Panc1 (cell line): ENCODE measurements around the gene NOS2. TPM values are rescaled to one million over a fixed set of nuclear protein-coding genes. Genes with fewer than 3 reads are reported as not detected.
"Not testable (repeated sequence)": the region's sequence is repeated elsewhere in the genome, so short reads cannot be mapped to it uniquely, and the experiment has no call there.

Experiments
- ATAC-seq: fragments of 200-7000 bp; cut with Tn5 transposase; 2 replicates; pipeline ENCODE4 v1.9.1; 2020; ENCODE audit warnings: mild to moderate bottlenecking, moderate library complexity
- BruUV-seq: library from RNA; stranded (reverse); fragments of 400-500 nt; replicated peaks from 2 replicates; lab custom pipeline; 2021; lab: Mats Ljungman, UMichigan
- CTCF ChIA-PET: fragments of 300-600 bp; sonication (Branson Sonifier 250); formaldehyde crosslinking; loops from one replicate; lab custom pipeline; 2022; ENCODE audit warnings: antibody characterized with exemption; lab: Charles Lee
- POLR2A ChIA-PET: fragments of 300-600 bp; sonication (Branson Sonifier 250); formaldehyde crosslinking; loops from one replicate; lab custom pipeline; 2022; ENCODE audit warnings: antibody characterized with exemption; lab: Charles Lee
- DNase-seq: peaks from one replicate; pipeline ENCODE4 v3.0.0-alpha.2; 2010; ENCODE audit warnings: low read depth, low spot score
- H3K27ac ChIP-seq: 2 replicates; pipeline ENCODE4 v1.5.1; 2011; ENCODE audit warnings: mild to moderate bottlenecking, low read length, inconsistent platforms
- H3K27me3 ChIP-seq: fragments of 200-500 bp; sonication (Bioruptor generic); 2 replicates; pipeline ENCODE4 v1.6.0; 2014; ENCODE audit warnings: low read length, inconsistent platforms; ENCODE audit not compliant: control insufficient read depth, insufficient read depth
- H3K36me3 ChIP-seq: fragments of 200-500 bp; sonication (Bioruptor generic); 2 replicates; pipeline ENCODE4 v1.5.1; 2014; ENCODE audit warnings: inconsistent platforms, mild to moderate bottlenecking, low read length, moderate library complexity; ENCODE audit not compliant: control insufficient read depth, insufficient read depth
- H3K4me1 ChIP-seq: 2 replicates; pipeline ENCODE4 v1.5.1; 2011; ENCODE audit warnings: inconsistent platforms, mild to moderate bottlenecking, low read length, moderate library complexity; ENCODE audit not compliant: control insufficient read depth, insufficient read depth
- H3K4me3 ChIP-seq, 2 experiments: 2 replicates each; pipeline ENCODE4 v1.5.1; 2011 to 2012; ENCODE audit warnings: low read depth in 2 of 2, low read length in 2 of 2, mild to moderate bottlenecking in 2 of 2, inconsistent platforms in 1 of 2, moderate library complexity in 1 of 2
- H3K9me3 ChIP-seq: fragments of 200-500 bp; sonication (Bioruptor generic); 2 replicates; pipeline ENCODE4 v1.5.1; 2014; ENCODE audit warnings: low read depth, mild to moderate bottlenecking, inconsistent platforms, low read length, moderate library complexity; ENCODE audit not compliant: control insufficient read depth, insufficient read depth
- CTCF ChIP-seq: fragments of 450-650 bp; IDR thresholded peaks from 2 replicates; pipeline ENCODE4 v1.5.1; 2017; ENCODE audit warnings: mild to moderate bottlenecking
- POLR2AphosphoS5 ChIP-seq: IDR thresholded peaks from 2 replicates; pipeline ENCODE4 v1.6.1; 2012; ENCODE audit warnings: mild to moderate bottlenecking, low read depth, low read length, moderate library complexity
- SIN3A ChIP-seq: IDR thresholded peaks from 2 replicates; pipeline ENCODE4 v1.6.1; 2012; ENCODE audit warnings: low read depth, mild to moderate bottlenecking, low read length, moderate library complexity, borderline replicate concordance; ENCODE audit not compliant: insufficient read depth
- TCF7L2 ChIP-seq: IDR thresholded peaks from 2 replicates; pipeline ENCODE4 v1.6.1; 2011; ENCODE audit warnings: mild to moderate bottlenecking, low read depth, low read length, inconsistent platforms
- in situ Hi-C: cut with HindIII; loops from 2 replicates; pipeline ENCODE4 v1.10.0; 2016; ENCODE audit warnings: low sequenced_read_pairs, low pct_unique_long_range_greater_than_20kb
- intact Hi-C: fragments of 100-400 bp; cut with micrococcal nuclease; formaldehyde crosslinking; loops from one replicate; pipeline ENCODE4 v1.10.0; 2022; ENCODE audit not compliant: unreplicated experiment
- total RNA-seq: library from RNA; stranded (reverse); gene quantifications from one replicate; pipeline ENCODE4 v1.2.1, GENCODE V29; 2021; ENCODE audit not compliant: unreplicated experiment
- TF ChIP-seq, protein P1 (sequence below), 2 experiments: IDR thresholded peaks; 2 replicates each; pipeline ENCODE4 v1.6.1; 2011 to 2012; ENCODE audit warnings: low read depth in 2 of 2, control low read depth in 1 of 2, low read length in 1 of 2, mild to moderate bottlenecking in 1 of 2, moderate library complexity in 1 of 2; ENCODE audit not compliant: insufficient read depth in 1 of 2

Gene NOS2
- total RNA-seq, 1 experiment from 2014 or later, result 0.08 TPM

DNA sequence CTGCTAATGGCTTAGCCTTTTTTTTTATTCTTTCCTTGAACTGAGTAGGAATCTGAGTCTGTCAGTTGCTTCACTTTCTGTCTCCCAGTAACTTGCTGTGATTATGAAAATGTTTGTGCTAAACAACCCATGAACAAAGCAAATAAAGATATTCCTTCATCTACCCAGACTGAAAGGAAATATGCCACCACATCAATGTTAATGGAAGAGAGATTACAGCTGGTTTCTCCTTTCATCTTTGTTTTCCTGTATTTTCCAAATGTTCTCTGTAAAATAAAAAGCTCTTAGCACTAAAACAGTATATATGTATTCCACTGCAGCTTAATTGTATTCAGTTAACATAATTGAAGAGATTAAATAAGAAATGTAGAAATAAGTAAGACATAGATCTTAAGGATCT lies 67.6 kb downstream of the NOS2 start:
- H3K27me3 ChIP-seq, H3K27ac ChIP-seq, H3K9me3 ChIP-seq, H3K4me1 ChIP-seq, BruUV-seq, POLR2A ChIA-PET, DNase-seq, H3K36me3 ChIP-seq, H3K4me3 ChIP-seq, in situ Hi-C loops, ATAC-seq: not testable (repeated sequence)
- intact Hi-C loops, result loop anchor here (10.0 kb wide), 1 partner anchor 48 kb away; no protein-coding TSS in a partner anchor
- CTCF ChIA-PET, result interaction anchor here (0.5 kb wide), 1 partner anchor 272 kb away, joined by 4 read pairs; no protein-coding TSS in a partner anchor

DNA sequence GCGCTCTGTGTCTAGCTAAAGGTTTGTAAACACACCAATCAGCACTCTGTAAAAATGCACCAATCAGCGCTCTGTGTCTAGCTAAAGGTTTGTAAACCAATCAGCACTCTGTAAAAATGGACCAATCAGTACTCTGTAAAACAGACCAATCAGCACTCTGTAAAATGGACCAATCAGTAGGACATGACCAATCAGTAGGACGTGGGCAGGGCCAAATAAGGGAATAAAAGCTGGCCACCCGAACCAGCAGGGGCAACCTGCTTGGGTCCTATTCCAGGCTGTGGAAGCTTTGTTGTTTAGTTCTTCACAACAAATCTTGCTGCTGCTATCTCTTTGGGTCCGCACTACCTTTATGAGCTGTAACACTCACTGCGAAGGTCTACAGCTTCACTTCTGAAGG lies 74.3 kb downstream of the NOS2 start:
- POLR2A ChIA-PET, H3K27me3 ChIP-seq, DNase-seq, intact Hi-C loops, H3K9me3 ChIP-seq, H3K27ac ChIP-seq, ATAC-seq, H3K4me3 ChIP-seq, CTCF ChIA-PET, H3K4me1 ChIP-seq, in situ Hi-C loops, BruUV-seq, H3K36me3 ChIP-seq: not testable (repeated sequence)

DNA sequence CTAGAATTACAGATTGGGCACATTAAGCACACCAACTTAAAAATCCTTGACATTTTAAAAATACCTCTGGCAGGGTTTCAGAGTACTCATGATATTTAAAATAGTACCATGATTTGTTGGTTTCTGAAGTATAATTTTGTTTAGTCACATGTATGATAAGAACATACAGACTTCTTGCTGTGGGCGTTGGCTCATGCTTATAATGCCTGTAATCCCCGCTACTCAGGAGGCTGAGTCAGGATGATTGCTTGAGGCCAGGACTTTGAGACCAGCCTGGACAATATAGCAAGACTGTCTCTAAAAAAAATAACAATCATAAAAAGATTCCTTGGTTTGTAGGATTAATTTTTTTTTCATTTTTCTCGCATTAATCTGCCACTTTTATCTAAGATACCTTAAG lies 78.5 kb downstream of the NOS2 start:
- BruUV-seq, result no TSS peak

More for the DNA sequence above, 78.5 kb downstream of the NOS2 start:
- CTCF ChIA-PET, result no interaction called here
- TF ChIP-seq SIN3A (no peak), TCF7L2 (no peak), CTCF (no peak), POLR2AphosphoS5 (no peak)
- TF ChIP-seq, protein P1, sequence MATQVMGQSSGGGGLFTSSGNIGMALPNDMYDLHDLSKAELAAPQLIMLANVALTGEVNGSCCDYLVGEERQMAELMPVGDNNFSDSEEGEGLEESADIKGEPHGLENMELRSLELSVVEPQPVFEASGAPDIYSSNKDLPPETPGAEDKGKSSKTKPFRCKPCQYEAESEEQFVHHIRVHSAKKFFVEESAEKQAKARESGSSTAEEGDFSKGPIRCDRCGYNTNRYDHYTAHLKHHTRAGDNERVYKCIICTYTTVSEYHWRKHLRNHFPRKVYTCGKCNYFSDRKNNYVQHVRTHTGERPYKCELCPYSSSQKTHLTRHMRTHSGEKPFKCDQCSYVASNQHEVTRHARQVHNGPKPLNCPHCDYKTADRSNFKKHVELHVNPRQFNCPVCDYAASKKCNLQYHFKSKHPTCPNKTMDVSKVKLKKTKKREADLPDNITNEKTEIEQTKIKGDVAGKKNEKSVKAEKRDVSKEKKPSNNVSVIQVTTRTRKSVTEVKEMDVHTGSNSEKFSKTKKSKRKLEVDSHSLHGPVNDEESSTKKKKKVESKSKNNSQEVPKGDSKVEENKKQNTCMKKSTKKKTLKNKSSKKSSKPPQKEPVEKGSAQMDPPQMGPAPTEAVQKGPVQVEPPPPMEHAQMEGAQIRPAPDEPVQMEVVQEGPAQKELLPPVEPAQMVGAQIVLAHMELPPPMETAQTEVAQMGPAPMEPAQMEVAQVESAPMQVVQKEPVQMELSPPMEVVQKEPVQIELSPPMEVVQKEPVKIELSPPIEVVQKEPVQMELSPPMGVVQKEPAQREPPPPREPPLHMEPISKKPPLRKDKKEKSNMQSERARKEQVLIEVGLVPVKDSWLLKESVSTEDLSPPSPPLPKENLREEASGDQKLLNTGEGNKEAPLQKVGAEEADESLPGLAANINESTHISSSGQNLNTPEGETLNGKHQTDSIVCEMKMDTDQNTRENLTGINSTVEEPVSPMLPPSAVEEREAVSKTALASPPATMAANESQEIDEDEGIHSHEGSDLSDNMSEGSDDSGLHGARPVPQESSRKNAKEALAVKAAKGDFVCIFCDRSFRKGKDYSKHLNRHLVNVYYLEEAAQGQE (IDR thresholded peaks at IDR 0.05; ENCODE audit: insufficient read depth in 1 of 2, low read depth in 2 of 2, low read length in 1 of 2), result no peak
- intact Hi-C loops, result no loop called here
- Histone ChIP-seq H3K4me1 (no peaks in the 10 kb centered on the region), H3K4me3 (no peak overlapping the region), H3K36me3 (no peaks in the 10 kb centered on the region), H3K27ac (no peak overlapping the region), H3K9me3 (no peaks in the 10 kb centered on the region), H3K27me3 (peaks cover 2% of the 10 kb centered on the region; the same call in 1 of the 2 replicates)
- DNase-seq (no peak), ATAC-seq (no peak)
- POLR2A ChIA-PET, result no interaction called here
- in situ Hi-C loops, result no loop called here

Other genes with a start within 250 kb of the NOS2 start
- gene LGALS9, start 169.3 kb downstream of the NOS2 start, total RNA-seq, result 1.6 TPM
- gene LYRM9, start 92.8 kb upstream of the NOS2 start, total RNA-seq, result 1.6 TPM
- 28.0 TPM for gene NLK, start 242.1 kb upstream of the NOS2 start, total RNA-seq